Prostate gland (tissue), 2 donors: ENCODE measurements around the gene NRF1.

ENCODE experiments used
- POLR2A ChIP-seq: fragments of 450-650 bp; IDR thresholded peaks from one replicate; pipeline ENCODE4 v1.6.1; 2016; ENCODE audit warnings: antibody characterized with exemption, mild to moderate bottlenecking
- TF ChIP-seq, protein P1 (sequence below), 4 experiments: fragments of 200-600 bp in 2 of 4; fragments of 450-650 bp in 2 of 4; sonication (generic) in 2 of 4; IDR thresholded peaks; 1 replicate in 3 of 4; 2 replicates in 1 of 4; pipeline ENCODE4 v1.5.1; 2016 to 2019; ENCODE audit warnings: antibody characterized with exemption in 4 of 4, mild to moderate bottlenecking in 2 of 4, moderate library complexity in 2 of 4

DNA sequence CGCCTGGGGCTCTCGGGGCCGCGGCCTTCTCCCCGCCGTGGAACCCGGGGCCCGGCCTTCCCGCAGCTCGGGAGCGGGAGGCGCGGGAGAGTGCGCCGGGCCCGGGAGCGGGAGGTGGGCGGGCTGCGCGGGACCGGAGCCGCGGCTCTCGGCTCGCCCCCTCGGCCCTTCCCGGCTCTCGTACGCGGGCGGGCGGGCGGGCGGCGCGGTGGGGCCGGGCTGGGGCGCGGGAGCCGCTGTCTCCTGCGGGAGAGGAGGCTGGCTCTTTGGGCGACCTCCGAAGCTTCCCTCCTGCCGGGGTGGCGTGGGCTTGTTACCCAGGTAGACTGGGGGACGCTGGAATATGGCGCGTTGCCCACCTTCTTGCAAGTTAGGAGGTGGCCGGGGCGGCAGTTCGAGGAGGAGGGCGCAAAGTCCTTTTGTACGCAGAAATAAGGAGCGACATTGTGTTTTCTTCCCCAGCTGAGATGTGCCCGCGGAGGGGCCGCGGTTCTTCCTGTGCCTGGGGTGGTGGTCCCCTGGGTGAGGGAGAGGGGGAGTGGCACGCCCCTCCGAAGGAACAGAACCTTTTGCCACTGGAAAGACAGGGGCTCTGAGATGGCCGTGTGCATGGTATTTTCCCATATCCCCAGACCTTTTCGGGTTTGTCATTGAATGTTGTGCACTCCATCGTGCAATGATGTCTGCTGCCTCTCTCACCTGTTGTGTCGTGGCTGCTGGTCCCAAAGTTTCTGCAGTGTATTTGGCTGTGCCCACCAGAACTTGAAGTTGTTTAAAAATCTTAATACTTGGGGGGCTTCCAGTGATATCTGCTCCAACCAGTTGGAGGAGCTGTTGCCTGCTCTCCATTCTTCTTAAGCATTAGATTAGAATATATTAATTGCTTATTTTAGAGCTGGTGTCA, 844 bp downstream of the NRF1 start:
- TF ChIP-seq, protein P1, sequence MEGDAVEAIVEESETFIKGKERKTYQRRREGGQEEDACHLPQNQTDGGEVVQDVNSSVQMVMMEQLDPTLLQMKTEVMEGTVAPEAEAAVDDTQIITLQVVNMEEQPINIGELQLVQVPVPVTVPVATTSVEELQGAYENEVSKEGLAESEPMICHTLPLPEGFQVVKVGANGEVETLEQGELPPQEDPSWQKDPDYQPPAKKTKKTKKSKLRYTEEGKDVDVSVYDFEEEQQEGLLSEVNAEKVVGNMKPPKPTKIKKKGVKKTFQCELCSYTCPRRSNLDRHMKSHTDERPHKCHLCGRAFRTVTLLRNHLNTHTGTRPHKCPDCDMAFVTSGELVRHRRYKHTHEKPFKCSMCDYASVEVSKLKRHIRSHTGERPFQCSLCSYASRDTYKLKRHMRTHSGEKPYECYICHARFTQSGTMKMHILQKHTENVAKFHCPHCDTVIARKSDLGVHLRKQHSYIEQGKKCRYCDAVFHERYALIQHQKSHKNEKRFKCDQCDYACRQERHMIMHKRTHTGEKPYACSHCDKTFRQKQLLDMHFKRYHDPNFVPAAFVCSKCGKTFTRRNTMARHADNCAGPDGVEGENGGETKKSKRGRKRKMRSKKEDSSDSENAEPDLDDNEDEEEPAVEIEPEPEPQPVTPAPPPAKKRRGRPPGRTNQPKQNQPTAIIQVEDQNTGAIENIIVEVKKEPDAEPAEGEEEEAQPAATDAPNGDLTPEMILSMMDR (IDR thresholded peaks at IDR 0.05): peak in 3 of 4 experiments; percentile 18 to 58 (median 52)
- TF ChIP-seq POLR2A: no peak
